ENCODE measurements around the gene RBM18. TPM values are rescaled to one million over a fixed set of nuclear protein-coding genes. Genes with fewer than 3 reads are reported as not detected.
A peak's percentile ranks its signal among the peaks of the same experiment; 100 is the strongest.

The RBM18 gene
- polyA plus RNA-seq, 2 donors: 3.1 to 6.3 TPM

DNA sequence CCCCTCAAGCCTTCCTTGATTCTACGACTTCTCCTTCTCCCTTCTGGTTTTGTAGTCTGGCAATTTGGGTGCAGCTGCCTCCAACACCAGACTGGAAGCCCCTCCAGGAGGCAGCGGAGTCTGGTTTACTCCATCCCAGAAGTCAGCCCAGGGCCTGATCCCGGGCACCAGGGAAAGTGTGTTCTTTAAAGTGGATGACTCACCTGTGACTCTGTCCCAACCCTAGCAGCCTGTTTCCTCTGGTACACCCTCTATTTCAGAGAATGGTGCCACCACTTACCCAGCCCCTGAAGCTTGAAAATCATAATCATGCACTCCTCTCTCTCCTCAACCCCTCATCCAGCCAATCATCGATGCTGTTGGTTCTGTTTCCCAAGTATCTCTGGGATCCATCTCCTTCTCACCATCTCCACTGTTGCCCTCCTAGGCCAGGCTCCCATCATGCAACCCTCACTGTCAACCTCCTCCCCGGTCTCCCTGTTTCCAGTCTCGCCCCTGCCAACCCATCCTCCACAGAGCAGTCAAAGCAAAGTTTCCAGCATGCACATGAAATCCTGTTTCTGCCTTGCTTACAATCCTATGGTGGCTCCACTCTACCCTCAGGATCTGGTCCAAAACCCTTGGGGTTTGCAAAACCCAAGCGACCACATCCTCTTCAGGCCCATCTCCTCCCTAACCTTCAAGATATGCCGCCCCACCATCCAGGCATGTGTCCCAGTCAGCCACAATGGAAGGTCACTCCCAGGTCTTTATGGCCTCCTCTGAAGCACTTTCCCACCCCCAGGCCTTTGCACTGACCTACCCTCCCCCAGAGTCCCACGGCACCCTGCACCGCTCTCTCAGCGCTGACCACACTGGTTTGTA is 46.3 kb downstream of the RBM18 start:
- Histone ChIP-seq H3K9me3 (ENCODE audit: control insufficient read depth in 2 of 2, insufficient read depth in 1 of 2, low read depth in 1 of 2, low read length in 1 of 2) (peaks cover 0 to 2% of the 10 kb centered on the region in 2 donors), H3K27ac (ENCODE audit: low read depth in 2 of 2, low read length in 1 of 2) (no peak overlapping the region), H3K36me3 (ENCODE audit: control insufficient read depth in 2 of 2, insufficient read depth in 2 of 2, low read length in 1 of 2) (no peaks in the 10 kb centered on the region), H3K4me1 (ENCODE audit: control insufficient read depth in 2 of 2, insufficient read depth in 2 of 2, low read length in 1 of 2) (peaks cover 17 to 23% of the 10 kb centered on the region in 2 donors), H3K4me3 (ENCODE audit: low read depth in 1 of 2, low read length in 2 of 2) (peak overlapping the region in 1 of 2 donors; percentile 28), H3K27me3 (ENCODE audit: control insufficient read depth in 1 of 2, insufficient read depth in 2 of 2, low read length in 2 of 2) (peaks cover 4 to 17% of the 10 kb centered on the region in 2 donors)
- WGBS, 2 donors: 48 to 64% methylated on average over 11 of the region's 11 CpGs

- H3K27ac ChIP-seq (ENCODE audit: low read depth in 2 of 2, low read length in 1 of 2): no peak overlapping the region
- WGBS, 2 donors: 49 to 62% methylated on average over 4 of the region's 4 CpGs
- peaks cover 17 to 24% of the 10 kb centered on the region in 2 donors for H3K4me1 ChIP-seq (ENCODE audit: control insufficient read depth in 2 of 2, insufficient read depth in 2 of 2, low read length in 1 of 2)
- H3K36me3 ChIP-seq (ENCODE audit: control insufficient read depth in 2 of 2, insufficient read depth in 2 of 2, low read length in 1 of 2): no peaks in the 10 kb centered on the region
- peaks cover 0 to 2% of the 10 kb centered on the region in 2 donors for H3K9me3 ChIP-seq (ENCODE audit: control insufficient read depth in 2 of 2, insufficient read depth in 1 of 2, low read depth in 1 of 2, low read length in 1 of 2)
- peaks cover 4 to 18% of the 10 kb centered on the region in 2 donors for H3K27me3 ChIP-seq (ENCODE audit: control insufficient read depth in 1 of 2, insufficient read depth in 2 of 2, low read length in 2 of 2)
- no peak overlapping the region for H3K4me3 ChIP-seq (ENCODE audit: low read depth in 1 of 2, low read length in 2 of 2)
These were observed 47.0 kb downstream of the RBM18 start for GRCh38 chr9:122217640-122218039.

DNA sequence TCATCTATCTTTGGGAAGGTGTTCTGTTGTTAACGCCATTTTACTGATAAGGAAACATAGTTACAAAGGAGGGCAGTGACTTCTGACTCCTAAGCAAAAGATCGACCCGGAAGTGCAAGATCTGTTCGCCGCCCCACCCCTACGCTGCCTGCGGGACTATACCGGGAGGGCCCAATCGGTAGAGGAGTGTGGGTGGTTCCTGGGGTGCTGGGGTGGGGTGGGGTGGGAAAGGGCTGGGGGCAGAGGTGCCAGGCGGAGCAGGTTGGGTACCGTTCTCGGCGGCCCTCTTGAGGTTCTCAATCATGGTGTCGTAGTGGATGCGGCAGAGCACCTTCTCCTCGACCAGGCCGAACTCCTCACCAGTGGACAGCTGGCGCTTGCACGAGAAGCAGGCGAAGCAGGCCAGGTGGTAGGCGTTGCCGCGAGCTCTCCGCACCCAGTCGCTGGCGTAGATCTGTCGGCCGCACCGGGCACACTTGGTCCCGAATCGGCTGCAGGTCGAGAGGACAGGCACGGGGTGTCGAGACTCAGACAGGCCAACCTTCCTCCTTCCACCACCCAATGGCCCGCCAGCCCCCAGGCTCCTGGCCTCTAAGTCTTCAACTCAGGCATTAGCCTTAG is 47.7 kb downstream of the RBM18 start:
- peaks cover 0 to 2% of the 10 kb centered on the region in 2 donors for H3K9me3 ChIP-seq (ENCODE audit: control insufficient read depth in 2 of 2, insufficient read depth in 1 of 2, low read depth in 1 of 2, low read length in 1 of 2)
- no peak overlapping the region for H3K4me3 ChIP-seq (ENCODE audit: low read depth in 1 of 2, low read length in 2 of 2)
- peaks cover 4 to 20% of the 10 kb centered on the region in 2 donors for H3K27me3 ChIP-seq (ENCODE audit: control insufficient read depth in 1 of 2, insufficient read depth in 2 of 2, low read length in 2 of 2)
- WGBS, 2 donors: 51 to 76% methylated on average over 35 of the region's 35 CpGs
- no peak overlapping the region for H3K27ac ChIP-seq (ENCODE audit: low read depth in 2 of 2, low read length in 1 of 2)
- H3K36me3 ChIP-seq (ENCODE audit: control insufficient read depth in 2 of 2, insufficient read depth in 2 of 2, low read length in 1 of 2): no peaks in the 10 kb centered on the region
- H3K4me1 ChIP-seq (ENCODE audit: control insufficient read depth in 2 of 2, insufficient read depth in 2 of 2, low read length in 1 of 2): peaks cover 17 to 24% of the 10 kb centered on the region in 2 donors

- no peak overlapping the region for H3K27ac ChIP-seq (ENCODE audit: low read depth in 2 of 2, low read length in 1 of 2)
- peaks cover 0 to 2% of the 10 kb centered on the region in 2 donors for H3K9me3 ChIP-seq (ENCODE audit: control insufficient read depth in 2 of 2, insufficient read depth in 1 of 2, low read depth in 1 of 2, low read length in 1 of 2)
- peaks cover 4 to 20% of the 10 kb centered on the region in 2 donors for H3K27me3 ChIP-seq (ENCODE audit: control insufficient read depth in 1 of 2, insufficient read depth in 2 of 2, low read length in 2 of 2)
- 75 to 78% methylated on average over 4 of the region's 4 CpGs for WGBS, 2 donors
- no peak overlapping the region for H3K4me3 ChIP-seq (ENCODE audit: low read depth in 1 of 2, low read length in 2 of 2)
- H3K4me1 ChIP-seq (ENCODE audit: control insufficient read depth in 2 of 2, insufficient read depth in 2 of 2, low read length in 1 of 2): peaks cover 17 to 24% of the 10 kb centered on the region in 2 donors
- H3K36me3 ChIP-seq (ENCODE audit: control insufficient read depth in 2 of 2, insufficient read depth in 2 of 2, low read length in 1 of 2): no peaks in the 10 kb centered on the region
These were observed 48.4 kb downstream of the RBM18 start for GRCh38 chr9:122216138-122216797.

DNA sequence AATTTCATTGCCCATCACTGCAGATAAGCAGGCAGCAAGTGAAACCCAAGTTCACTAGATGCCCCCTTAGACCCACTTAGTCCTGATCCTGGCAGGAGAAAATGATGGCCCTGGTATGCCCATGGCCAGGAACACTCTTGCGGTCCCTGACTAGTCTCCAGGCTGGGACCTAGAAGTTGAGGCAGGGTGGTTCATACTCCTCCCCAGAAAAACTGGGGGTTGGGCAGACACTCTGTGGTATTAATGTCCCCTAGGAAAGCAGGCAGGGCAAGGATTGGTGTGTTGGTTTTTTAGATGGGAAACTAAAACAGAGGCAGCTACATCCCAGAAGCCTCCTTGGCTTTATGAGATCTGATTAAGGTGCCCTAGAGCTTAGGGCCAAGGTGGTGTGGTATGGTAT is 49.0 kb downstream of the RBM18 start:
- 92 to 100% methylated on average over 1 of the region's 1 CpG for WGBS, 2 donors
- Histone ChIP-seq H3K4me1 (ENCODE audit: control insufficient read depth in 2 of 2, insufficient read depth in 2 of 2, low read length in 1 of 2) (peaks cover 17 to 24% of the 10 kb centered on the region in 2 donors), H3K36me3 (ENCODE audit: control insufficient read depth in 2 of 2, insufficient read depth in 2 of 2, low read length in 1 of 2) (no peaks in the 10 kb centered on the region), H3K27me3 (ENCODE audit: control insufficient read depth in 1 of 2, insufficient read depth in 2 of 2, low read length in 2 of 2) (peaks cover 4 to 15% of the 10 kb centered on the region in 2 donors), H3K9me3 (ENCODE audit: control insufficient read depth in 2 of 2, insufficient read depth in 1 of 2, low read depth in 1 of 2, low read length in 1 of 2) (peaks cover 0 to 2% of the 10 kb centered on the region in 2 donors), H3K4me3 (ENCODE audit: low read depth in 1 of 2, low read length in 2 of 2) (no peak overlapping the region), H3K27ac (ENCODE audit: low read depth in 2 of 2, low read length in 1 of 2) (no peak overlapping the region)

- Histone ChIP-seq H3K9me3 (ENCODE audit: control insufficient read depth in 2 of 2, insufficient read depth in 1 of 2, low read depth in 1 of 2, low read length in 1 of 2) (no peaks in the 10 kb centered on the region), H3K36me3 (ENCODE audit: control insufficient read depth in 2 of 2, insufficient read depth in 2 of 2, low read length in 1 of 2) (no peaks in the 10 kb centered on the region), H3K4me3 (ENCODE audit: low read depth in 1 of 2, low read length in 2 of 2) (peak overlapping the region in 1 of 2 donors; percentile 44), H3K4me1 (ENCODE audit: control insufficient read depth in 2 of 2, insufficient read depth in 2 of 2, low read length in 1 of 2) (peaks cover 10 to 18% of the 10 kb centered on the region in 2 donors), H3K27ac (ENCODE audit: low read depth in 2 of 2, low read length in 1 of 2) (no peak overlapping the region), H3K27me3 (ENCODE audit: control insufficient read depth in 1 of 2, insufficient read depth in 2 of 2, low read length in 2 of 2) (peaks cover 0 to 8% of the 10 kb centered on the region in 2 donors)
- WGBS, 2 donors: 52 to 59% methylated on average over 9 of the region's 9 CpGs
These were observed 50.1 kb downstream of the RBM18 start for GRCh38 chr9:122214507-122214906.

DNA sequence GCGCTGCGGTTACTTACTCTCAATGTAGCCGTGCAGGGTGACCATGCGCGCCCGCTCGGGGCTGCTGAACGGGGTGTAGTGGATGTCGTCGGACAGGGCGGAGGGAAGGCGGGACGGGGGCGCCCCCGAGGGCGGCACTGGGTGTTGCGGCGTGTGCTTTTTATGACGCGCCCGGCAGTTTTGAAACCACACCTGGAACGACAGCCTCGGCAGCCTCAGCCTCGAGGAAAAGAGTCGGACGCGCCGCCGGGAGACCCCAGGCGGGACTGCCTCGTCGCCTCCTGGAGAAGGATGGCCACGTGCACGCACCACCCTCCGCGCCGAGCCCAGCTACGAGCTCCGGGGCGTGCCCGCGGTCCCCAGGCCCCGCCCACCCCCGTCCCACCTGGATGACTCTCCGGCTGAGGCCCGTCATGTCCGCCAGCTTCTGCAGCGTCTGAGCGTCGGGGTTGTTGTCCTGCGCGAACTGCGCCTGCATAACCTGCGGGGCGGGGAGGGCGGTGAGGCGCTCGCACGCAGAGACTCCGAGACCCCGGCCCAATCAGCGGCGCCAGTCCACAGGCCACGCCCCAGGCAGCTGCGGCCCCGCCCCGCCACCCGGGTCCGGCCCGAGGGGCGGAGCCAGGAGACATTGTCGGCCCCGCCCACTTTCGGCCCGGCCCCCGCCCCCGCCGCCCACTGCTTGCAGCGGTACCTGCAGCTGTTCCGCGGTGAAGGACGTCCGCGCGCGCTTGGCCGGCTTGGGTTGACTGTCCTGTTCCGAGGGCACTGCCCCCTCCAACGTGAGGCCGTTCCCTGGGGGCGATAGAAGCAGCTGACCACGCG is 50.8 kb downstream of the RBM18 start:
- peaks cover 0 to 3% of the 10 kb centered on the region in 2 donors for H3K27me3 ChIP-seq (ENCODE audit: control insufficient read depth in 1 of 2, insufficient read depth in 2 of 2, low read length in 2 of 2)
- no peaks in the 10 kb centered on the region for H3K36me3 ChIP-seq (ENCODE audit: control insufficient read depth in 2 of 2, insufficient read depth in 2 of 2, low read length in 1 of 2)
- no peak overlapping the region for H3K27ac ChIP-seq (ENCODE audit: low read depth in 2 of 2, low read length in 1 of 2)
- WGBS, 2 donors: 8 to 10% methylated on average over 80 to 93 of the region's 93 CpGs
- H3K4me3 ChIP-seq (ENCODE audit: low read depth in 1 of 2, low read length in 2 of 2): peak overlapping the region; percentile 3 to 44
- peaks cover 4 to 11% of the 10 kb centered on the region in 2 donors for H3K4me1 ChIP-seq (ENCODE audit: control insufficient read depth in 2 of 2, insufficient read depth in 2 of 2, low read length in 1 of 2)
- no peaks in the 10 kb centered on the region for H3K9me3 ChIP-seq (ENCODE audit: control insufficient read depth in 2 of 2, insufficient read depth in 1 of 2, low read depth in 1 of 2, low read length in 1 of 2)

DNA sequence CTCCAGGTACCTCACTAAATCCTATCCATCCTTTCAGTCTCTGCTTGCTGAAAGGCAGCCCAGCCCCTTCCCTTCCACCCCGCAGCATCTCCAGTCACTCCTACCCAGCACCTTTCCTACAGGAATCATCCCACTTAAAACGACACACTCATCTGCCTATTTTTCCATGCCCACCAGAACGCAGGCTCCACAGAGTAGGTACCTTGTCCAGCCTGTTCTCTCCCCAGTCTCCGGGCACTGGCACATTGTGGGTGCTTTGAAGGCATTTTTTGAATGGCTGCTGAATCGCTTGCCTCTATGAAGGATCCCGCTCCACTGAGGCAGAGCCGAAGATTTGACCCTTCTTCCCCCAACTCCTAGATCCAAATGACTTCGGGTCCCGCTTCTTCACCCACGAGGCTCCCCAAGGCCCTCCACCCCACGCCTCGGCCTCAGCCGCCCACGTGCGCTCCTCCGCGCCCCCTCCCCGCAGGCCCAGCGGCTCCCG is 51.5 kb downstream of the RBM18 start:
- H3K36me3 ChIP-seq (ENCODE audit: control insufficient read depth in 2 of 2, insufficient read depth in 2 of 2, low read length in 1 of 2): no peaks in the 10 kb centered on the region
- peaks cover 4 to 9% of the 10 kb centered on the region in 2 donors for H3K4me1 ChIP-seq (ENCODE audit: control insufficient read depth in 2 of 2, insufficient read depth in 2 of 2, low read length in 1 of 2)
- 38 to 42% methylated on average over 20 of the region's 20 CpGs for WGBS, 2 donors
- no peak overlapping the region for H3K27ac ChIP-seq (ENCODE audit: low read depth in 2 of 2, low read length in 1 of 2)
- peaks cover 0 to 3% of the 10 kb centered on the region in 2 donors for H3K27me3 ChIP-seq (ENCODE audit: control insufficient read depth in 1 of 2, insufficient read depth in 2 of 2, low read length in 2 of 2)
- no peaks in the 10 kb centered on the region for H3K9me3 ChIP-seq (ENCODE audit: control insufficient read depth in 2 of 2, insufficient read depth in 1 of 2, low read depth in 1 of 2, low read length in 1 of 2)
- H3K4me3 ChIP-seq (ENCODE audit: low read depth in 1 of 2, low read length in 2 of 2): peak overlapping the region in 1 of 2 donors; percentile 44

Data from esophagus (tissue), 2 donors.